Measurements from ENCODE around the gene PAK5. TPM values are rescaled to one million over a fixed set of nuclear protein-coding genes. Genes with fewer than 3 reads are reported as not detected.

The PAK5 gene
- total and polyA plus RNA-seq, 9 of the 15 experiments (the other 6 are each of a cell fraction or from before 2014, with no cell fraction given), result not detected

DNA sequence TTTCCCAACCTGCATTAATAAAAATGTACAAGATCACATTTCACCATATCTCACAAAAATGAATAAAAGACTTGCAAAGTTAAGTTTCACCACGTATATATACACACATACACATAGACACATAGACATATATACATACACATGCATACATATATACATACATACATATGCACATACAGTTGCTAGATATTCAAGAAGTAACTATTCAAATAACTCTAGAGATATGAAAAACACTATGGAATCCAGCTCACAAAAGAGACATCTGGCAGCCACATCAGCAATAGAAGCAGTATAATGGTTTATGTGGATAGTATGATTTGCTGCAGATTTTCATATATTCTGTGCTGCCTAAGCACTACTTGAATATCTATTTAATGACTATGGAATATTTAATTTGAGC is 28.1 kb downstream of the PAK5 start (continued):
- TF ChIP-seq ZNF274 (IDR thresholded peaks at IDR 0.05; ENCODE audit: borderline replicate concordance, low read depth, low read length) (no peak), STAT5B (CRISPR knock-in tag; IDR thresholded peaks at IDR 0.05) (no peak), ZFPM2 (CRISPR knock-in tag; IDR thresholded peaks at IDR 0.05) (no peak), TAF15 (IDR thresholded peaks at IDR 0.05; ENCODE audit: low read depth, low read length) (no peak), ZNF778 (CRISPR knock-in tag; IDR thresholded peaks at IDR 0.05) (no peak)
- TF ChIP-seq, protein P1, sequence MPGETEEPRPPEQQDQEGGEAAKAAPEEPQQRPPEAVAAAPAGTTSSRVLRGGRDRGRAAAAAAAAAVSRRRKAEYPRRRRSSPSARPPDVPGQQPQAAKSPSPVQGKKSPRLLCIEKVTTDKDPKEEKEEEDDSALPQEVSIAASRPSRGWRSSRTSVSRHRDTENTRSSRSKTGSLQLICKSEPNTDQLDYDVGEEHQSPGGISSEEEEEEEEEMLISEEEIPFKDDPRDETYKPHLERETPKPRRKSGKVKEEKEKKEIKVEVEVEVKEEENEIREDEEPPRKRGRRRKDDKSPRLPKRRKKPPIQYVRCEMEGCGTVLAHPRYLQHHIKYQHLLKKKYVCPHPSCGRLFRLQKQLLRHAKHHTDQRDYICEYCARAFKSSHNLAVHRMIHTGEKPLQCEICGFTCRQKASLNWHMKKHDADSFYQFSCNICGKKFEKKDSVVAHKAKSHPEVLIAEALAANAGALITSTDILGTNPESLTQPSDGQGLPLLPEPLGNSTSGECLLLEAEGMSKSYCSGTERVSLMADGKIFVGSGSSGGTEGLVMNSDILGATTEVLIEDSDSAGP (CRISPR knock-in tag; IDR thresholded peaks at IDR 0.05), result no peak
- TF ChIP-seq, protein P2, sequence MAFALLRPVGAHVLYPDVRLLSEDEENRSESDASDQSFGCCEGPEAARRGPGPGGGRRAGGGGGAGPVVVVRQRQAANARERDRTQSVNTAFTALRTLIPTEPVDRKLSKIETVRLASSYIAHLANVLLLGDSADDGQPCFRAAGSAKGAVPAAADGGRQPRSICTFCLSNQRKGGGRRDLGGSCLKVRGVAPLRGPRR (CRISPR knock-in tag; IDR thresholded peaks at IDR 0.05), result no peak

DNA sequence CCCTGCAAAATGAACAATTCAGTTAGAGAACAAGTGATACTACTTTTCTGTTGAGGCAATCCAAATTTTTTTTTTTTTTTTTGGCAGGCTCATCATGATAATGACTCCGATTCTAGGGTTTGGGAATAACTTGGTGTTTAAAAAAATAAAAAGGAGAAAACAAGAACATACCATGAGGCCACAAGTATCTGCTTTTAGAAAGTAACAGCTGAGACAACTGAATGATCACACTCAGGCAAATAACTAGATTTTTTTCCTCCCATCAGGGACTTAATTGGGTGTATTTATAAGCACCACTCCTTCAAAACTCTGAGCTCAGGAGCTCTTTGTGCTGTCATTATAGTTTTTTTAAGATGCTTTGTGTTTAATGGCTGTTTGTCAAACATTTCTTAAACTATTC is 29.6 kb downstream of the PAK5 start:
- Histone ChIP-seq H2AFZ (ENCODE audit: low read depth, low read length) (no peak overlapping the region), H3K9me3 (replicated peaks; ENCODE audit: control insufficient read depth, insufficient read depth, low read depth, low read length) (no peaks in the 10 kb centered on the region), H3K27ac (ENCODE audit: extremely low read depth, low read depth, low read length) (no peak overlapping the region), H3K4me3 (no peak overlapping the region), H3K4me1 (replicated peaks in 1 of 2; ENCODE audit: control insufficient read depth in 2 of 2, insufficient read depth in 2 of 2, low read length in 2 of 2) (no peaks in the 10 kb centered on the region), H4K20me1 (replicated peaks; ENCODE audit: control insufficient read depth, insufficient read depth, low read length) (no peaks in the 10 kb centered on the region), H3K27me3 (ENCODE audit: control insufficient read depth in 2 of 2, insufficient read depth in 2 of 2, low read length in 2 of 2) (no peaks in the 10 kb centered on the region), H3K36me3 (ENCODE audit: control insufficient read depth, insufficient read depth, low read length) (no peaks in the 10 kb centered on the region), H3K9me1 (ENCODE audit: control insufficient read depth, insufficient read depth, low read length) (no peaks in the 10 kb centered on the region), H3K4me2 (ENCODE audit: insufficient read depth, low read length) (no peak overlapping the region), H3K9ac (ENCODE audit: insufficient read depth in 1 of 2, low read depth in 2 of 2, low read length in 2 of 2) (no peak overlapping the region), H3K79me2 (ENCODE audit: control insufficient read depth, insufficient read depth, low read length) (no peaks in the 10 kb centered on the region)
- no TSS peak for BruUV-seq (replicated peaks)
- ChIA-PET CTCF (ENCODE audit: low intra/inter-chr PET ratio) (no interaction called here), POLR2A (no interaction called here)
- WGBS (ENCODE audit: insufficient coverage, low coverage, missing lambda C conversion rate), result 0% methylated on average over 1 of the region's 1 CpG
- ATAC-seq, result no peak
- FAIRE-seq, result no peak
- no peak for DNase-seq (ENCODE audit: extremely low read depth in 1 of 4, low spot score in 3 of 4)
- TF ChIP-seq ZFP30 (CRISPR knock-in tag; IDR thresholded peaks at IDR 0.05; ENCODE audit: borderline replicate concordance) (no peak), ZNF778 (CRISPR knock-in tag; IDR thresholded peaks at IDR 0.05) (no peak), ZNF133 (CRISPR knock-in tag; IDR thresholded peaks at IDR 0.05) (no peak)
- TF ChIP-seq, protein P3, sequence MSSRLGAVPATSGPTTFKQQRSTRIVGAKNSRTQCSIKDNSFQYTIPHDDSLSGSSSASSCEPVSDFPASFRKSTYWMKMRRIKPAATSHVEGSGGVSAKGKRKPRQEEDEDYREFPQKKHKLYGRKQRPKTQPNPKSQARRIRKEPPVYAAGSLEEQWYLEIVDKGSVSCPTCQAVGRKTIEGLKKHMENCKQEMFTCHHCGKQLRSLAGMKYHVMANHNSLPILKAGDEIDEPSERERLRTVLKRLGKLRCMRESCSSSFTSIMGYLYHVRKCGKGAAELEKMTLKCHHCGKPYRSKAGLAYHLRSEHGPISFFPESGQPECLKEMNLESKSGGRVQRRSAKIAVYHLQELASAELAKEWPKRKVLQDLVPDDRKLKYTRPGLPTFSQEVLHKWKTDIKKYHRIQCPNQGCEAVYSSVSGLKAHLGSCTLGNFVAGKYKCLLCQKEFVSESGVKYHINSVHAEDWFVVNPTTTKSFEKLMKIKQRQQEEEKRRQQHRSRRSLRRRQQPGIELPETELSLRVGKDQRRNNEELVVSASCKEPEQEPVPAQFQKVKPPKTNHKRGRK (tag; IDR thresholded peaks at IDR 0.05), result no peak
- TF ChIP-seq, protein P4, sequence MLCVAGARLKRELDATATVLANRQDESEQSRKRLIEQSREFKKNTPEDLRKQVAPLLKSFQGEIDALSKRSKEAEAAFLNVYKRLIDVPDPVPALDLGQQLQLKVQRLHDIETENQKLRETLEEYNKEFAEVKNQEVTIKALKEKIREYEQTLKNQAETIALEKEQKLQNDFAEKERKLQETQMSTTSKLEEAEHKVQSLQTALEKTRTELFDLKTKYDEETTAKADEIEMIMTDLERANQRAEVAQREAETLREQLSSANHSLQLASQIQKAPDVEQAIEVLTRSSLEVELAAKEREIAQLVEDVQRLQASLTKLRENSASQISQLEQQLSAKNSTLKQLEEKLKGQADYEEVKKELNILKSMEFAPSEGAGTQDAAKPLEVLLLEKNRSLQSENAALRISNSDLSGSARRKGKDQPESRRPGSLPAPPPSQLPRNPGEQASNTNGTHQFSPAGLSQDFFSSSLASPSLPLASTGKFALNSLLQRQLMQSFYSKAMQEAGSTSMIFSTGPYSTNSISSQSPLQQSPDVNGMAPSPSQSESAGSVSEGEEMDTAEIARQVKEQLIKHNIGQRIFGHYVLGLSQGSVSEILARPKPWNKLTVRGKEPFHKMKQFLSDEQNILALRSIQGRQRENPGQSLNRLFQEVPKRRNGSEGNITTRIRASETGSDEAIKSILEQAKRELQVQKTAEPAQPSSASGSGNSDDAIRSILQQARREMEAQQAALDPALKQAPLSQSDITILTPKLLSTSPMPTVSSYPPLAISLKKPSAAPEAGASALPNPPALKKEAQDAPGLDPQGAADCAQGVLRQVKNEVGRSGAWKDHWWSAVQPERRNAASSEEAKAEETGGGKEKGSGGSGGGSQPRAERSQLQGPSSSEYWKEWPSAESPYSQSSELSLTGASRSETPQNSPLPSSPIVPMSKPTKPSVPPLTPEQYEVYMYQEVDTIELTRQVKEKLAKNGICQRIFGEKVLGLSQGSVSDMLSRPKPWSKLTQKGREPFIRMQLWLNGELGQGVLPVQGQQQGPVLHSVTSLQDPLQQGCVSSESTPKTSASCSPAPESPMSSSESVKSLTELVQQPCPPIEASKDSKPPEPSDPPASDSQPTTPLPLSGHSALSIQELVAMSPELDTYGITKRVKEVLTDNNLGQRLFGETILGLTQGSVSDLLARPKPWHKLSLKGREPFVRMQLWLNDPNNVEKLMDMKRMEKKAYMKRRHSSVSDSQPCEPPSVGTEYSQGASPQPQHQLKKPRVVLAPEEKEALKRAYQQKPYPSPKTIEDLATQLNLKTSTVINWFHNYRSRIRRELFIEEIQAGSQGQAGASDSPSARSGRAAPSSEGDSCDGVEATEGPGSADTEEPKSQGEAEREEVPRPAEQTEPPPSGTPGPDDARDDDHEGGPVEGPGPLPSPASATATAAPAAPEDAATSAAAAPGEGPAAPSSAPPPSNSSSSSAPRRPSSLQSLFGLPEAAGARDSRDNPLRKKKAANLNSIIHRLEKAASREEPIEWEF (CRISPR knock-in tag; IDR thresholded peaks at IDR 0.05), result no peak
- in situ Hi-C loops (cut with MboI), result no loop called here
- intact Hi-C loops (cut with micrococcal nuclease), result no loop called here
